ENCODE data around the gene UGDH.

DNA sequence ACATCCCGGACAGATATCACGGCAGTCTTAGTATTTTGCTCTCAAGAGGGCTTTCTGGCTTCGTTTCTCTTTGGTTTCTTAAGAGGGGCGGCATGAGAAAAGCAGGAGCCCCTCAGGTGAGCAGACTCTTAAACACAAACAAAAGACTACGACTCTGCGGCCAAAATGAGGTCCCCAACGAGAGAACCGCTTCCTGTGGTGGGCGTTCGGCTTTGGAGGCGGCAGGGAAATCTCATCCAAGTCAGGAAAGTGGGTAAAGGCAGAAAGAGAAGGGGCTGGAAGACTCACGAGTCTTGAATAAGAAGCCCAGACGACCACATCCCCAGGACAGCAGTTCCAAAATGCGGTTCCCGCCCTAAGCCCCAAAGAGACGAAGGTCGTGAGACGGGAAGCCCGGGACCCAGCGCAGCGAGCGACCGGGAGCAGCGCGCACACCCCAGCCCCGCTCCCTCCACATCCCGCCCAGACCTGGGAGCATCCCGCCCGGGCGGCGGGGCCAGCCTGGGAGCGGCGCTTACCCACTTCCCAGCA is 409 bp downstream of the UGDH start:
- TF ChIP-seq, protein P1, sequence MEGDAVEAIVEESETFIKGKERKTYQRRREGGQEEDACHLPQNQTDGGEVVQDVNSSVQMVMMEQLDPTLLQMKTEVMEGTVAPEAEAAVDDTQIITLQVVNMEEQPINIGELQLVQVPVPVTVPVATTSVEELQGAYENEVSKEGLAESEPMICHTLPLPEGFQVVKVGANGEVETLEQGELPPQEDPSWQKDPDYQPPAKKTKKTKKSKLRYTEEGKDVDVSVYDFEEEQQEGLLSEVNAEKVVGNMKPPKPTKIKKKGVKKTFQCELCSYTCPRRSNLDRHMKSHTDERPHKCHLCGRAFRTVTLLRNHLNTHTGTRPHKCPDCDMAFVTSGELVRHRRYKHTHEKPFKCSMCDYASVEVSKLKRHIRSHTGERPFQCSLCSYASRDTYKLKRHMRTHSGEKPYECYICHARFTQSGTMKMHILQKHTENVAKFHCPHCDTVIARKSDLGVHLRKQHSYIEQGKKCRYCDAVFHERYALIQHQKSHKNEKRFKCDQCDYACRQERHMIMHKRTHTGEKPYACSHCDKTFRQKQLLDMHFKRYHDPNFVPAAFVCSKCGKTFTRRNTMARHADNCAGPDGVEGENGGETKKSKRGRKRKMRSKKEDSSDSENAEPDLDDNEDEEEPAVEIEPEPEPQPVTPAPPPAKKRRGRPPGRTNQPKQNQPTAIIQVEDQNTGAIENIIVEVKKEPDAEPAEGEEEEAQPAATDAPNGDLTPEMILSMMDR (IDR thresholded peaks at IDR 0.05) = no peak
- no peak for TF ChIP-seq POLR2A (IDR thresholded peaks at IDR 0.05)
